ENCODE data around the gene INTS3. TPM values are rescaled to one million over a fixed set of nuclear protein-coding genes. Genes with fewer than 3 reads are reported as not detected.
A peak's percentile ranks its signal among the peaks of the same experiment; 100 is the strongest.

INTS3 gene
- total RNA-seq, 1 donor from 2014 or later, result 39.5 TPM

GRCh38 chr1:153774780-153775457 is 47.1 kb downstream of the INTS3 start, which contains the start of gene SLC27A3:
Gene SLC27A3 (plus strand): TSS chr1:153775407. CDS start chr1:153775498, 91 bp downstream.
- Mint-ChIP-seq H3K27ac (ENCODE audit: unreplicated experiment) (no peak within 1 kb of the TSS), H3K4me3 (ENCODE audit: unreplicated experiment) (peak within 1 kb of the TSS; percentile 80), H3K36me3 (ENCODE audit: low read depth, unreplicated experiment) (peaks cover 16% of the 10 kb centered on the region), H3K4me1 (ENCODE audit: low read depth, unreplicated experiment) (peaks cover 7% of the 10 kb centered on the region), H3K27me3 (ENCODE audit: low read depth, unreplicated experiment) (peaks cover 23% of the 10 kb centered on the region), H3K9me3 (ENCODE audit: unreplicated experiment) (peaks cover 4% of the 10 kb centered on the region)
- peaks cover 2% of the 10 kb centered on the region for H3K36me3 ChIP-seq (ENCODE audit: insufficient read depth, low read length)
- H3K27ac ChIP-seq (ENCODE audit: low read depth, low read length), result no peak within 1 kb of the TSS
- DNase-seq (ENCODE audit: low read depth), result peak; percentile 40
- H2AFZ ChIP-seq (ENCODE audit: low read depth, low read length), result peak within 1 kb of the TSS; percentile 64
- H4K20me1 ChIP-seq (ENCODE audit: insufficient read depth, low read length), result peaks cover 7% of the 10 kb centered on the region
- no peak for TF ChIP-seq CTCF (IDR thresholded peaks at IDR 0.05; ENCODE audit: insufficient read depth, low read depth, low read length)
- no peak for TF ChIP-seq EZH2 (IDR thresholded peaks at IDR 0.05; ENCODE audit: insufficient read depth, low read length)
- H3K27me3 ChIP-seq (ENCODE audit: insufficient read depth, low read length), result no peaks in the 10 kb centered on the region
- FAIRE-seq, result no peak
- H3K4me1 ChIP-seq (ENCODE audit: insufficient read depth, low read length), result peaks cover 8% of the 10 kb centered on the region
- H3K4me3 ChIP-seq (ENCODE audit: insufficient read depth, low read depth, low read length), result peak within 1 kb of the TSS; percentile 68
- H3K9me3 ChIP-seq (ENCODE audit: insufficient read depth, low read depth, low read length), result no peaks in the 10 kb centered on the region
- H3K79me2 ChIP-seq (ENCODE audit: insufficient read depth, low read length), result no peaks in the 10 kb centered on the region
- peak within 1 kb of the TSS; percentile 51 for H3K9ac ChIP-seq (ENCODE audit: low read length)
- H3K4me2 ChIP-seq (ENCODE audit: low read length), result peak within 1 kb of the TSS; percentile 92

- H3K9me3 ChIP-seq (ENCODE audit: insufficient read depth, low read depth, low read length), result no peaks in the 10 kb centered on the region
- DNase-seq (ENCODE audit: low read depth), result no peak
- H3K36me3 ChIP-seq (ENCODE audit: insufficient read depth, low read length), result peaks cover 2% of the 10 kb centered on the region
- peak overlapping the region; percentile 64 for H2AFZ ChIP-seq (ENCODE audit: low read depth, low read length)
- H3K4me1 ChIP-seq (ENCODE audit: insufficient read depth, low read length), result peaks cover 8% of the 10 kb centered on the region
- H3K4me2 ChIP-seq (ENCODE audit: low read length), result peak overlapping the region; percentile 92
- H3K27me3 ChIP-seq (ENCODE audit: insufficient read depth, low read length), result no peaks in the 10 kb centered on the region
- H3K4me3 ChIP-seq (ENCODE audit: insufficient read depth, low read depth, low read length), result peak overlapping the region; percentile 68
- peak overlapping the region; percentile 80 for H3K4me3 Mint-ChIP-seq (ENCODE audit: unreplicated experiment)
- H3K27me3 Mint-ChIP-seq (ENCODE audit: low read depth, unreplicated experiment), result peaks cover 26% of the 10 kb centered on the region
- no peak for TF ChIP-seq EZH2 (IDR thresholded peaks at IDR 0.05; ENCODE audit: insufficient read depth, low read length)
- TF ChIP-seq CTCF (IDR thresholded peaks at IDR 0.05; ENCODE audit: insufficient read depth, low read depth, low read length), result no peak
- H3K27ac Mint-ChIP-seq (ENCODE audit: unreplicated experiment), result no peak overlapping the region
- H3K4me1 Mint-ChIP-seq (ENCODE audit: low read depth, unreplicated experiment), result peaks cover 7% of the 10 kb centered on the region
- no peak overlapping the region for H3K27ac ChIP-seq (ENCODE audit: low read depth, low read length)
- peaks cover 7% of the 10 kb centered on the region for H4K20me1 ChIP-seq (ENCODE audit: insufficient read depth, low read length)
- peak overlapping the region; percentile 51 for H3K9ac ChIP-seq (ENCODE audit: low read length)
- no peak for FAIRE-seq
- peaks cover 13% of the 10 kb centered on the region for H3K36me3 Mint-ChIP-seq (ENCODE audit: low read depth, unreplicated experiment)
- no peaks in the 10 kb centered on the region for H3K79me2 ChIP-seq (ENCODE audit: insufficient read depth, low read length)
- peaks cover 4% of the 10 kb centered on the region for H3K9me3 Mint-ChIP-seq (ENCODE audit: unreplicated experiment)
Measured at GRCh38 chr1:153775458-153776327, 47.8 kb downstream of the INTS3 start.
